HepG2 (cell line): Measurements from ENCODE around the gene KIF24. TPM values are rescaled to one million over a fixed set of nuclear protein-coding genes. Genes with fewer than 3 reads are reported as not detected.

ENCODE experiments used
- BRCA1 ChIP-seq: sonication (generic); formaldehyde crosslinking; IDR thresholded peaks from 2 replicates; pipeline ENCODE4 v1.4.0; 2020; ENCODE audit warnings: missing genetic modification reagents
- GLMP ChIP-seq: sonication (generic); formaldehyde crosslinking; IDR thresholded peaks from 2 replicates; pipeline ENCODE4 v1.9.0; 2021; ENCODE audit warnings: missing genetic modification reagents, mild to moderate bottlenecking, borderline replicate concordance
- MAFK ChIP-seq, 2 experiments: IDR thresholded peaks in 1 of 2; conservative IDR thresholded peaks in 1 of 2; 2 replicates each; pipeline ENCODE4 v1.6.1; 2011; ENCODE audit warnings: improper control_type of control experiment in 2 of 2, low read length in 2 of 2
- PHB2 ChIP-seq: fragments of 450-650 bp; IDR thresholded peaks from 2 replicates; pipeline ENCODE4 v1.6.1; 2018; ENCODE audit not compliant: partially characterized antibody
- RBM39 ChIP-seq: fragments of 200-400 bp; formaldehyde crosslinking; IDR thresholded peaks from one replicate; pipeline ENCODE4 v1.6.1; 2018; ENCODE audit warnings: antibody characterized with exemption, mild to moderate bottlenecking, low read depth, low read length; ENCODE audit not compliant: poor library complexity, severe bottlenecking
- SNAPC4 ChIP-seq: sonication (generic); formaldehyde crosslinking; IDR thresholded peaks from 2 replicates; pipeline ENCODE4 v1.4.0; 2020; ENCODE audit warnings: mild to moderate bottlenecking, missing genetic modification reagents
- USF2 ChIP-seq, 2 experiments: sonication (generic) in 1 of 2; formaldehyde crosslinking in 1 of 2; IDR thresholded peaks; 2 replicates each; pipeline versions ENCODE4 v1.5.1 to v1.6.1; 2011 to 2020; ENCODE audit warnings: borderline replicate concordance in 1 of 2, low read depth in 1 of 2, low read length in 1 of 2, mild to moderate bottlenecking in 1 of 2, missing genetic modification reagents in 1 of 2, moderate library complexity in 1 of 2
- ZNF143 ChIP-seq: sonication (generic); formaldehyde crosslinking; IDR thresholded peaks from 2 replicates; pipeline ENCODE4 v1.4.0; 2020; ENCODE audit warnings: missing genetic modification reagents
- ZNF253 ChIP-seq: sonication (generic); formaldehyde crosslinking; IDR thresholded peaks from 2 replicates; pipeline ENCODE4 v1.8.0; 2022; ENCODE audit warnings: mild to moderate bottlenecking, missing genetic modification reagents, borderline replicate concordance
- ZNF296 ChIP-seq: sonication (generic); formaldehyde crosslinking; conservative IDR thresholded peaks from 2 replicates; pipeline ENCODE4 v1.5.0; 2020; ENCODE audit warnings: mild to moderate bottlenecking, missing genetic modification reagents
- ZNF577 ChIP-seq: sonication (generic); formaldehyde crosslinking; IDR thresholded peaks from 2 replicates; pipeline ENCODE4 v1.4.0; 2020; ENCODE audit warnings: mild to moderate bottlenecking, low read depth, missing genetic modification reagents, borderline replicate concordance
- ZNF580 ChIP-seq: IDR thresholded peaks from 2 replicates; pipeline ENCODE4 v1.6.1; 2016; ENCODE audit warnings: low read depth, borderline replicate concordance
- ZNF773 ChIP-seq: sonication (generic); formaldehyde crosslinking; IDR thresholded peaks from 2 replicates; pipeline ENCODE4 v1.4.0; 2020; ENCODE audit warnings: missing genetic modification reagents, borderline replicate concordance
- ZSCAN20 ChIP-seq: sonication (generic); formaldehyde crosslinking; IDR thresholded peaks from 2 replicates; pipeline ENCODE4 v1.4.0; 2020; ENCODE audit warnings: missing genetic modification reagents, mild to moderate bottlenecking, borderline replicate concordance
- polyA plus RNA-seq, 8 experiments: library from polyadenylated mRNA; depleted of rRNA in 3 of 8; stranded (reverse) in 7 of 8; unstranded in 1 of 8; fragments of >200 nt; fragmentation: Illumina TruSeq in 4 of 8; extraction: Trizol in 4 of 8; gene quantifications; 2 replicates each; pipeline versions ENCODE4 v1.2.1 to v1.2.3, GENCODE V29; 2011 to 2016; ENCODE audit warnings: low read depth in 4 of 8, missing spikeins in 1 of 8, mixed read lengths in 1 of 8; ENCODE audit not compliant: insufficient read depth in 1 of 8
- total RNA-seq, 5 experiments: library from RNA; depleted of rRNA; stranded (reverse); fragments of >200 nt; fragmentation: Illumina TruSeq; extraction: Trizol; gene quantifications; 2 replicates each; pipeline ENCODE4 v1.2.3, GENCODE V29; 2016; ENCODE audit warnings: low read depth in 1 of 5
- TF ChIP-seq, protein P1 (sequence below), 2 experiments: sonication (generic) in 1 of 2; formaldehyde crosslinking in 1 of 2; IDR thresholded peaks; 2 replicates each; pipeline versions ENCODE4 v1.4.0 to v1.6.1; 2018 to 2020; ENCODE audit warnings: missing genetic modification reagents in 2 of 2, borderline replicate concordance in 1 of 2, low read depth in 1 of 2, mild to moderate bottlenecking in 1 of 2, missing biosample characterization in 1 of 2

Gene KIF24
- total and polyA plus RNA-seq, 2 of the 13 experiments (the other 11 are each of a cell fraction or from before 2014, with no cell fraction given): 1.1 to 3.0 TPM

- TF ChIP-seq USF2 (IDR thresholded peaks at IDR 0.05; ENCODE audit: low read depth, low read length): no peak
- TF ChIP-seq USF2 (CRISPR knock-in tag; IDR thresholded peaks at IDR 0.05; ENCODE audit: borderline replicate concordance): no peak
- TF ChIP-seq ZNF577 (CRISPR knock-in tag): no peak
- 0 out of 2 replicates have a peak, but pooled peaks have one; percentile 49 for TF ChIP-seq ZNF773 (CRISPR knock-in tag)
- TF ChIP-seq SNAPC4 (CRISPR knock-in tag): no peak
- no peak for TF ChIP-seq ZSCAN20
- TF ChIP-seq, protein P1, sequence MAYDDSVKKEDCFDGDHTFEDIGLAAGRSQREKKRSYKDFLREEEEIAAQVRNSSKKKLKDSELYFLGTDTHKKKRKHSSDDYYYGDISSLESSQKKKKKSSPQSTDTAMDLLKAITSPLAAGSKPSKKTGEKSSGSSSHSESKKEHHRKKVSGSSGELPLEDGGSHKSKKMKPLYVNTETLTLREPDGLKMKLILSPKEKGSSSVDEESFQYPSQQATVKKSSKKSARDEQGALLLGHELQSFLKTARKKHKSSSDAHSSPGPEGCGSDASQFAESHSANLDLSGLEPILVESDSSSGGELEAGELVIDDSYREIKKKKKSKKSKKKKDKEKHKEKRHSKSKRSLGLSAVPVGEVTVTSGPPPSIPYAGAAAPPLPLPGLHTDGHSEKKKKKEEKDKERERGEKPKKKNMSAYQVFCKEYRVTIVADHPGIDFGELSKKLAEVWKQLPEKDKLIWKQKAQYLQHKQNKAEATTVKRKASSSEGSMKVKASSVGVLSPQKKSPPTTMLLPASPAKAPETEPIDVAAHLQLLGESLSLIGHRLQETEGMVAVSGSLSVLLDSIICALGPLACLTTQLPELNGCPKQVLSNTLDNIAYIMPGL (CRISPR knock-in tag; IDR thresholded peaks at IDR 0.05; ENCODE audit: borderline replicate concordance in 1 of 2, low read depth in 1 of 2): peak; percentile 28 to 55; a peak in 1 of 4 replicates
- no peak for TF ChIP-seq PHB2
- TF ChIP-seq MAFK (conservative IDR thresholded peaks at IDR 0.05 in 1 of 2, IDR thresholded peaks at IDR 0.05 in 1 of 2; ENCODE audit: low read length in 2 of 2): no peak
- 0 out of 2 replicates have a peak, but pooled peaks have one; percentile 62 for TF ChIP-seq ZNF253 (CRISPR knock-in tag)
- no peak for TF ChIP-seq RBM39
- peak; percentile 21; the same call in 1 of the 2 replicates for TF ChIP-seq ZNF143
- 0 out of 2 replicates have a peak, but pooled peaks have one; percentile 8 for TF ChIP-seq ZNF580 (CRISPR knock-in tag)
- TF ChIP-seq ZNF296 (CRISPR knock-in tag): no peak
- no peak for TF ChIP-seq BRCA1 (CRISPR knock-in tag)
- TF ChIP-seq GLMP (CRISPR knock-in tag): no peak
These were observed at the start of gene KIF24, which contains the start of gene NUDT2 (continued) for GRCh38 chr9:34328987-34329832.
